ENCODE measurements around the gene ACVR2B.
A peak's percentile ranks its signal among the peaks of the same experiment; 100 is the strongest.

The ACVR2B gene

GRCh38 chr3:38458796-38459498 is 5.3 kb downstream of the ACVR2B start:
- DNase-seq (ENCODE audit: low spot score): peak; percentile 52

DNA sequence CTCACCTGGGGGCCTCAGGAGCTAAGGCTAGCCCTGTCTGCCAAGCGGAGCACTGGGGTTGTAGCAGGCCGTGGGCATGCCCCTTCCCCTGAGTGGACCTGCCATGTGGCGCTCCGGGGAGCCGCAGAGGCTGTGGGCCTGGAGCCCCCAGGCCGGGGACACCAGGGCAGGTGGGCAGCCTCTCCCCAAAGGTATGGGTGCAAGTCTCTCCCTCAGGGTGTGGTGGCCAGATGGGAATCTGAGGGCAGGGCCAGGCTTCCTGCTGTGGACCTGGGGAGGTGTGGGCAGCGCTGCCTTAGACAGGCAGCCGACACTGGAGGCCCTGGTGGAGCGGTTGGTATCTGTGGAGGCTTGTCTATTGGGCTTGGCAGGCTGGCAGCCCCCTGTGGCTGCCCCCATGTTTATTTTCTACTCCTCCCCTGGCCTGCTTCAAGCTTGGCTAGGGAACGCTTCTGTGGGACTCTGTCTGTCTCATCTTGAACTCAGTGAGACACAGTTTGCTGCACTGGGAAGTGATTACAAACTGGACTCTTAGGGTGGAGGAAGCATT is 5.9 kb downstream of the ACVR2B start:
- DNase-seq (ENCODE audit: low spot score): no peak

DNA sequence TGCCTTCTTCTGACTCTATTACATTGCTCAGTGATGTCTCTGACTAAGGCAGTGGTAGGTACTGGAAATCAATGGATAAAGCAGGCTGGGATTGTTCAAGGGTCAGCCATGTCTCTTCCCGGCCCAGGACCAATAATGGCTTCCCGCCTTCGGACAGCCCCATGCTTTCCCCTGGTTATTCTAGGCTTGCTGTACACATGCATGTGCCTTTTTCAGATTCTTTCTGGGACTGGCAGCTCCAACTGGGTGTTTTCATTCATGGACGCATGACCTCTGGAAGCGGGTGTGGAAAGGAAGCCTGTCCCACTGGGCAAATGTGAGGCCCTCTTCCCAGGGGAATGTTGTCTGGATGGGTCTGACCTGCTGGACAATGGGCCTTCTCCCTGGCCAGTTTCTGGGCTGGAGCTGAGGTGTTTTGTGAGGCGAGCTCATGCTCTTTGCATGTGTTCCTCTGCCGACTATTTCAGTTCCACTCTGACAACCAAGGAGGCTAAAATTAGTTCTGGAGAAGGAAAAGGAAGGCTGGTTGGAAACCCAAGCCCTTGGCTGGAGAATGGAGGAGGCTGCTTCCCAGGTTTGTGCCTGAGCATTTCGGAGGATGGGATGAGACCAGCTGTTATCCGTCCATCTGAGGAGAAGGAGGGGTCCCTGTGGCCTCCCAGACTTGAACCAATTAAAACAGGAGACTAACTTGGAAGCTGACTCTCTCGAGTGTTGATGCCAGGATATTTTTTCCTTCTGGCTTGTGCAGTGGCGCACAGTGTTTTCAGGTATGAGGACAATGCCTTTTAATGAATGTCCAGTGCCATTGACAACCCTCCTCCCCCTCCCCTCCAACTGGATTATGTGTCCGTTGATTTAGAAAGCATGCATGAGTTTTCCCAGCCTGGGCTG is 6.9 kb downstream of the ACVR2B start:
- DNase-seq (ENCODE audit: low spot score): no peak

- DNase-seq (ENCODE audit: low spot score): no peak
Measured at GRCh38 chr3:38465588-38466154, 12.0 kb downstream of the ACVR2B start.

- DNase-seq (ENCODE audit: low spot score): no peak
Measured at GRCh38 chr3:38468765-38469164, 15.1 kb downstream of the ACVR2B start.

GRCh38 chr3:38469852-38470251 is 16.2 kb downstream of the ACVR2B start:
- no peak for DNase-seq (ENCODE audit: low spot score)

GRCh38 chr3:38471260-38471857 is 17.7 kb downstream of the ACVR2B start:
- no peak for DNase-seq (ENCODE audit: low spot score)

- no peak for DNase-seq (ENCODE audit: low spot score)
Measured at GRCh38 chr3:38472342-38472741, 18.7 kb downstream of the ACVR2B start.

DNA sequence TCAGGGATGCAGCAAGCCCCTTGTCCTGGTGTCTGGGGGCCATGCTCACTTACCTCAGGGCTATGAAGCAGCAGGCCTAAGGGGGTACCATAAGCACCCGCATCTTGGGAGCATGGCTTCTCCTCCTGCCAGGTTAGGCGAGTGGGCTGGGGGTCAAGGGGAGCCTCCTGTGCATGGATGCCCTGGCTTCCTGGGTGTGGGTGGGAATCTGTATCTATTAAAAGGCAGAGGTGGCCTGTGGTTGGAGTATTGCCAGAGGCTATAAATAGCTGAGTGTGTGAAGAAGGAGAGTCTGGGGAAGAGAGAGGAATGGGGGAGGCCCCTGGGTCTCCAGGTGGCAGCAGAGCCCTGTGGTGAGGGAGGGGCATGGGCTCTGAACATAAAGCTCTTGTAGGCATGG is 19.5 kb downstream of the ACVR2B start:
- peak; percentile 18 for DNase-seq (ENCODE audit: low spot score)

DNA sequence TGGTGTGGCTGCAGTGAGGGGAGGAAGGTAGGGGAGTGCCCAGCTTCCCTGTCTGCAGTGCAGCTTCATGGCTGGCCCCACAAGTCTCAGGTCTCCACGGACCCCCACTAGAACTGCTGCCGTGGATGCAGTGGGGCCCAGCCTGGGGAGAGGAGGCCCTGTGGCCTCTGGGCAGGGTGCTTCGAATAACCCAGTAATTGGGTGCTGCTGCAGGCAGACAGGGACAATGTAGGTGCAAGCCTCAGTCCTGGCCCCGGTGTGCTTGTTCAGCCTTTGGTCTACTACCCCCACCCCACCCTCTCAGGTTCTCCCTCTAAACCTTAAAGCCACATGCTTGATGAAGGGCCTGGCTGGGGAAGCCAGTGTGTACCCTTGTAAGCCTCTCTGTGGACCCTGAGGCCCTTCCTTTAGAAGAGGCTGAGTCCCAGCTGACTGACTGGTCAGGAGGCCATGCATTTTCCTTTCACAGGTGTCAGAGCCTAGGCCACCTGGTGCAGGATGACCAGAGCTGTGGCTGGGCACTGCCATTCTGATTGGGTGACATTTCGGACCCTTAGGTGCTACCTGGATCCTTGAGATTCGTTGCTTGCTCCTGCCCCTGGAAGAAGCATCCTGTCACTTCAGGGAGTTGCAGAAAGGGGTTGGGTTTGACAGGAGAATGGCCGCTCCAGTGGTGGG is 21.4 kb downstream of the ACVR2B start:
- no peak for DNase-seq (ENCODE audit: low spot score)

- no peak for DNase-seq (ENCODE audit: low spot score)
Measured at GRCh38 chr3:38475716-38476115, 22.0 kb downstream of the ACVR2B start.

- no peak for DNase-seq (ENCODE audit: low spot score)
Measured at GRCh38 chr3:38476157-38476756, 22.6 kb downstream of the ACVR2B start.

DNA sequence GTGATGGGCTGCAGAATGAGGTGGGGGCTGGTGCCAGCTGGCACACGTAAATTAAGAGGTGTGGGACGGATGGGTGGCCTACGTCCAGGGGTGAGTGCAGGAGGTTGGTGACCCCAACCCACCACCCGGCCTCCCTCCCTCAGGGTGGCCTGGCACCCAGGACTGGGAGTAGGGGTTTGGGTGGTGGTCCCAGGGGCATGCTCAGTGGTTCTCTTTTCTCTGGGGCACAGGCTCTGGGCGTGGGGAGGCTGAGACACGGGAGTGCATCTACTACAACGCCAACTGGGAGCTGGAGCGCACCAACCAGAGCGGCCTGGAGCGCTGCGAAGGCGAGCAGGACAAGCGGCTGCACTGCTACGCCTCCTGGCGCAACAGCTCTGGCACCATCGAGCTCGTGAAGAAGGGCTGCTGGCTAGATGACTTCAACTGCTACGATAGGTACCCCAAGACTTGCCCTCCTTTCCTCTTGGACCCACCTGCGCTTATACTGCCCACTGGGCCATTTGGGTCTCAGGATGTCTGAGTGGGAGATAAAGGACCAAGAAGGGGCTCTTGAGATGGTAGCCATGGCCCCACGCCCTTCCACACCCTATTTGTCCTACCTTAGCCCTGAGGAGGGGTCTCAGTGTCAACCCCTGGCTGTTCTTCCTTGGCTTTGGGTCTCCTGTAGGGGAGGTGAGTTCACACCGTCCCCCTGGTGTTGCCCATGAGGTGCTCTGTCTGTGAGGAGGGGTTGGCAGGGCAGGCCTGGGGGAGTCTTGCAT is 23.5 kb downstream of the ACVR2B start:
- no peak for DNase-seq (ENCODE audit: low spot score)

DNA sequence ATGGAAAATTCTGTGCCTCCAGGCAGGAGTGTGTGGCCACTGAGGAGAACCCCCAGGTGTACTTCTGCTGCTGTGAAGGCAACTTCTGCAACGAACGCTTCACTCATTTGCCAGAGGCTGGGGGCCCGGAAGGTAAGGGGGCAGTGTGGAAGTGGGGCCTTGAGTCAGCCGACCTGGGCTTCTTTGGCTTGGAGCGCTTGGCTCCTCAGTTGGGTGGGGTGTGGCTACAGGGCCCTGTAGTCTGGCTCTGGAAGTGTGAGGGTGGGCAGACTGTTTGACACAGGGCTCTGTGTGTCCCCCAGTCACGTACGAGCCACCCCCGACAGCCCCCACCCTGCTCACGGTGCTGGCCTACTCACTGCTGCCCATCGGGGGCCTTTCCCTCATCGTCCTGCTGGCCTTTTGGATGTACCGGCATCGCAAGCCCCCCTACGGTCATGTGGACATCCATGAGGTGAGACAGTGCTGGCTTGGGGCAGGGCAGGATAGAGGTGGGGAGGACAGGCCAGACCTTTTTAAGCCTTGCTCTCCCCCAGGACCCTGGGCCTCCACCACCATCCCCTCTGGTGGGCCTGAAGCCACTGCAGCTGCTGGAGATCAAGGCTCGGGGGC is 24.3 kb downstream of the ACVR2B start:
- no peak for DNase-seq (ENCODE audit: low spot score)

GRCh38 chr3:38478901-38479300 is 25.2 kb downstream of the ACVR2B start:
- no peak for DNase-seq (ENCODE audit: low spot score)

DNA sequence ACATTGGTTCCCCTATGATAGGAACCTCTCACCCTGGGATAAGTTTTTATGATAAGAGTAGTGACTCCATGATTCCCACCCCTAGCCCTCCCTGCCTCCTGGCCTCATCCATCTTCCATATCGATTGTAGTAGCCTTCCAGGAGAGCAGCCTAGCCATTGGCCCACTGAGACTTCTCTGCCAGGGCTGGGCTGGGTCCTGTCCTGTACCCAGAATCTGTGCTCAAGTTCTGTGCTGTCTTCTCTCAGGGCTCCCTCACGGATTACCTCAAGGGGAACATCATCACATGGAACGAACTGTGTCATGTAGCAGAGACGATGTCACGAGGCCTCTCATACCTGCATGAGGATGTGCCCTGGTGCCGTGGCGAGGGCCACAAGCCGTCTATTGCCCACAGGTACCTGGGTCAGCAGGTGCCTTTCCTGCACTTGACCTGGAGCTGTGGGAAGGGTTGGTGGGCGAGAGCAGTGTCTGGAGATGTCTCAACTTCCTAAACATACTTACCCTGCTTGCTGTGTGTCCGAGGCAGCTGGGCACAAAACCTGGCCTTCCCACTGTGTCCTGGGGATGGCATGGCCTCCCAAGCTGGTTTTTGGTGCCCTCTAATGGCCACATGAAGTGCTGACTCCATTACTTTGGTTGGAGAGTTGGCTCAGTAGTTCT is 25.9 kb downstream of the ACVR2B start:
- DNase-seq (ENCODE audit: low spot score): peak; percentile 49

- DNase-seq (ENCODE audit: low spot score): no peak
Measured at GRCh38 chr3:38480093-38480445, 26.4 kb downstream of the ACVR2B start.

DNA sequence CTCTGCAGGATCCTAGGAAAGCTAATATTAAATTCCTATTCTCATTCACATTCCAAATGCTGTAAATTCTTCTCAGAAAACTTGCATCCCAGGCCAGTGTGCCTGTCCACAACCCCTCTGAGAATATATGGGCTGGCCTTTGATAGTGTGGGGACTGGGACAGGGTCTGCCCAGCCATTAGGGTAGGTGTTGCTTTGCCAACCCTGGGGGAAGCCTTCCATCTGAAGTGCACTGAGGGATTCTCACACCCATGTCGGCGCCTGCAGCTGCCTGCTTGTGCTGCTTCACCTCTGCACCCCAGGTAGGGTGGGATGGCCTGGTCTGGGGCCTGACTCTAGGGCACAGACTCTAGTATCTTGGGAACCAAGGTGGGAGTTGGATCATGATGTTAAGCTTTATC is 27.2 kb downstream of the ACVR2B start:
- DNase-seq (ENCODE audit: low spot score): no peak

DNA sequence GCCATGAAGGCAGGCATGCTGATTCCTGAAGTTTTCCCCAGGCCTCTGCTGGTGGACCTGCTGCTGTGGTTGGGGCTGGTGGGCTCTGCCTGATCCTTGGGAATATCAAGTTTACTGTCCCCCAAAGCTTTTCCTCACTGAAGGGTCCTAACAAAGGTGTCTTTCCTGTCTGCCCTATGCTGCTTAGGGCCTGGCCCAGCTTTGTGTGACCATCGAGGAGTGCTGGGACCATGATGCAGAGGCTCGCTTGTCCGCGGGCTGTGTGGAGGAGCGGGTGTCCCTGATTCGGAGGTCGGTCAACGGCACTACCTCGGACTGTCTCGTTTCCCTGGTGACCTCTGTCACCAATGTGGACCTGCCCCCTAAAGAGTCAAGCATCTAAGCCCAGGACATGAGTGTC is 29.3 kb downstream of the ACVR2B start:
- DNase-seq (ENCODE audit: low spot score): no peak

DNA sequence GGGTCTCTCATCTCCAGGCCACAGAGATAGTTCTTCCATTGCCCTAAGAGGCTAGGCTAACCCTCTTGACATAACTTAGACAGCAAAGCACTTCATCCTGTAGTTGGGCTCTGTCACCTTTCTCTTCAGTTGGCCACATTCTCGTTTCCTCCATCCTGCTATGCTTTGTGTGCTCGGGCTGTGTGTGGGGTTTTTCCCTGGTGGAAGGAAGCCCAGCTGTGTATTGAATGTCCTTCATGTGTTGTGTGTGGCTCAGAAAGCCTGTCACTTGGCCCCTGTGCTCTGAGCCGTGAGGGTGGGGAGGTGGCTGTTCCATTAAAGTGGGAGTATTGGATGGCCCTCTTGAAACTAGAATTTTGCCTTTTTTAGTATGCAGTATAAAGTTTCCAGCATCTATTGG is 33.6 kb downstream of the ACVR2B start:
- DNase-seq (ENCODE audit: low spot score): no peak

Measured in SW480 (cell line).